Daoy (cell line): ENCODE data around the gene SULT1C4. TPM values are rescaled to one million over a fixed set of nuclear protein-coding genes. Genes with fewer than 3 reads are reported as not detected.
"Not testable (repeated sequence)": the region's sequence is repeated elsewhere in the genome, so short reads cannot be mapped to it uniquely, and the experiment has no call there.

Experiments
- DNase-seq: peaks from one replicate; pipeline ENCODE4 v3.0.0-alpha.2; 2015; ENCODE audit warnings: low read depth
- total RNA-seq: library from RNA; depleted of rRNA; stranded (reverse); fragments of >200 nt; shearing (Covaris generic); gene quantifications from 2 replicates; pipeline ENCODE4 v1.2.3, GENCODE V29; 2014; rRNA removed

The SULT1C4 gene
- total RNA-seq, 1 experiment from 2014 or later: not detected

- no peak for DNase-seq
These were observed 35.9 kb downstream of the SULT1C4 start for GRCh38 chr2:108413711-108414095.

DNA sequence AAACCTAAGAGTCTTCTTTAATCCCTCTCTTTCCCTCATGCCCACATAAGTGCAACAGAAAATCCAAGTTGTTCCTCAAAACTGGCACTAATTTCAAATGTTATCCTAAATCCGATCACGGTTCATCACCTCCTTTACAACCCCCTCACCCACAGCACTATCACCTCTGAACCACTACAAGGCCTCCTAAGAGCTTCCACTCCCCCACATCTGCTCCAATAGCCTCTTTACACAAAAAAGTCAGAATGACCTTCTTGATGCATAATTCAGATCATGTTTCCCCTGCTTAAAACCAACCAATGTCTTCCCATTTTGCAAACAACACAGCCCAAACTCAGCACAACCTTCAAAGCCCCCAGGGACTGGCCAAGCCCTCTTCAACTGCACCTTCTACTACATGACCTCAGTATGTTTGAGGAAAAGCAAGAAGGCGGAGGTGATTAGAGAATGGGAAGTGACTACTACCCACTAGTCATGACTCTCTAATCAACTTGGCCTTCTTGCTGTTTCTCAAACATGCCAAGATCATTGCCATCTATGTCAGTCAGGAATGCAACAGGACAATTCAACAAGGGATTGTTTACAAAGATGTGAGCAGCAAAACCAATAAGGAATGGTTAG, 36.6 kb downstream of the SULT1C4 start:
- DNase-seq: no peak

DNA sequence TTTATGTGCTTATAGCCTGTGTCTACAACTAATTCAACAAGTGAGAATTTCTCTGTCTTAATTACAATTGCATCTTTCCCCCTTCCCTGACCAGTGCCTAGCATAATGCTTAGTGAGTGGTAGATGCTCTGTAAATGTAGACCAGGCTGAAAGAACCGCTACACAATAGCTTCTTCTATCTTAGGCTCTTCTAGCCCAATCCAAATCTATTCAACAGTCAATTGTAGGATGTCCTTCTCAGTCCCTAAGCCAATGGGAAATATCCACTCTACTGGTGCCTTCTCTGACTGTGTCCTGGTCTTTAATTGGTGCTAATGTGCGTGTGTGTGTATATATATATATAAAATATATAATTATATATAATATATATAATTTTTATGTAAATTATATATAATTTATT, 37.2 kb downstream of the SULT1C4 start:
- DNase-seq: no peak

- DNase-seq: no peak
These were observed 39.5 kb downstream of the SULT1C4 start for GRCh38 chr2:108417254-108417653.

DNA sequence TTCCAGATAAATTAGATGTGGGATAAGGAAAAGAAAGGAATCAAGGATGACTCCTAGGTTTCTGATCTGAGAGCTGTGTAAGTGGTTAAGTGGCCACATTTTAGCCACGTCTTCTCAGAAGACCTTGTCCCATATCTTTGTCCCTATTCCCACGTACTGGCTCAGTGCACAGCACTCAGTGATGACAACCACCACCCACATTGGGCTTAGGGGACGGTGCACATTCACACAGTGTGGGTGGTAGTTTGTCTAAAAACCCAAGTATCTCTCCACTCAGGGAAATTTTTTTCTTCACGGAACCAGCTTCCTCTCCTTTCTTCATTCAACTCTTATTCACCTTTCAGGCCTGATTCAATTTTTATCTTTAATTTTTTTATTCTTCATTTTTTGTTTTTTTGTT, 40.7 kb downstream of the SULT1C4 start:
- DNase-seq: no peak

GRCh38 chr2:108423067-108423466, 45.3 kb downstream of the SULT1C4 start:
- DNase-seq: no peak

DNA sequence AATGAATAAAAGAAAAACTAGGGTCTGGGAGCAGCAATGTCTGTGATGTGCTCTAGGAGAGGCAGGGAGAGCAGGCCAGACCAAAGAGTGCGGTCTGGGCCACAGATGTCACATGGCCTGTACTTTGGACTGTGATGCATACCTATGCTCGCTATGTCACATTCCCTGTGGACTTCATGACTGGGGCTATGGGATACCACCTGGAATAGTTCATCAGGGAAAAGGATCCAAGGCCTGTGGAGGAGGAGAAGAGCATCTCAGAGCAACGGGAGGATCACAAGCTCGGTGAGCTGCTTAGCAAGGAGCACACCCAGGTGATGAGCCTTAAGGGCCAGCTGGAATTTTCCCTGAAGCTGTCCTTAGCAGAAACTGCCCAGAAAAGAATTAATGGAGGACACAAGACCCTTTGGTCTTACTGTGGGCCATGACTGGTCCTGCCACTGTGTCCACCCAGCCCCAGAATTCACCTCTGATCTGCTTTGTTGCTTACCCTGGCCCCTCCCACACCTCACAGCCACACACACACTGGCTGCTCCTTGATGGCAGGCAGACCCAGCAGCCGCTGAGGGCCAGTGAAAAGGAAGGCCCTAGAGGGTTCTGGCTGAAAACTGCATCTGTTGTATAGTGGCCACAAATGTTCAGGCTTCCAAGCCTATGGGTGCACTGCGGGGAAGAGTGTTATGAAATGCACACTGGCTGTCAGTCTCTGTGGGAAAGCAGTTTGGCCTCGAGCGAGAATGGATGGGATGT, 45.9 kb downstream of the SULT1C4 start:
- DNase-seq: no peak

GRCh38 chr2:108428286-108429009, 50.7 kb downstream of the SULT1C4 start:
- no peak for DNase-seq

DNA sequence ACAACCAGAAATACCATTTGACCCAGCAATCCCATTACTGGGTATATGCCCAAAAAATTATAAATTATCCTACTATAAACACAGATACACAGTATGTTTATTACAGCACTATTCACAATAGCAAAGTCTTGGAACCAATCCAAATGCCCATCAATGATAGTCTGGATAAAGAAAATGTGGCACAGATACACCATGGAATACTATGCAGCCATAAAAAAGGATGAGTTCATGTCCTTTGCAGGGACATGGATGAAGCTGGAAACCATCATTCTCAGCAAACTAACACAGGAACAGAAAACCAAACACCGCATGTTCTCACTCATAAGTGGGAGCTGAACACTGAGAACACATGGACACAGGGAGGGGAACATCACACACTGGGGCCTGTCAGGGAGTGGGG, 57.8 kb downstream of the SULT1C4 start:
- not testable (repeated sequence) for DNase-seq

DNA sequence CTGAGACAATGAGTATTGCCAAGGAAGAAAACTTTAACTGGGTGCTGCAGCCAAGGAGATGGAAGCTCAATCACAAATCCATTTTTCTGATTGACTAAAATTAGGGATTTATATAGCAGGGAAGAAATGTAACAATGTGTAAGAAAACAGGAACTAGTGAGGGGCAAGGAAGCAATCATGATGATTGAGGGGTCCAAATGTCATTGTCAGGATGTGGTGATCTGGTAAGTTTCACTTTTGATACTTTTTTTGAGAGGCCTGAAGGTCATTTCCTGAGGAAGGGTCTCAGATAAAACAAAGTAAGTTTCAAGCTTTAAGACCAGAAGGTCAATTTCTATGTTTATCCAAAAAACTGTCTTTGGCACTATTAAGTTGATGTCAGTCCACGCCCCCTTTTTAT, 59.2 kb downstream of the SULT1C4 start:
- no peak for DNase-seq

Other genes starting within 250 kb of the SULT1C4 start
- not detected in 2 replicates for gene SULT1C3, start 138.0 kb upstream of the SULT1C4 start, total RNA-seq
- 1.0 and 7.7 TPM in 2 replicates for gene SULT1C2, start 89.1 kb upstream of the SULT1C4 start, total RNA-seq
- gene GCC2, start 71.3 kb downstream of the SULT1C4 start, total RNA-seq: 12.9 and 19.8 TPM in 2 replicates
- 97.7 and 99.2 TPM in 2 replicates for gene LIMS1, start 156.5 kb downstream of the SULT1C4 start, total RNA-seq